Renal pelvis (tissue), 4 donors: ENCODE data around the gene RABGAP1. TPM values are rescaled to one million over a fixed set of nuclear protein-coding genes. Genes with fewer than 3 reads are reported as not detected.

Source experiments
- DNase-seq: peaks from one replicate; pipeline ENCODE4 v3.0.0-alpha.2; 2013
- polyA plus RNA-seq, 3 donors: library from polyadenylated mRNA; unstranded; fragments of 120-200 nt; gene quantifications; one replicate each; pipeline ENCODE4 v1.2.1, GENCODE V29; 2013; ENCODE audit not compliant: insufficient read length in 3 of 3

RABGAP1 gene
- polyA plus RNA-seq, 3 donors = 55.3 to 74.8 (median 67.2) TPM

GRCh38 chr9:123043081-123043939 is 102.5 kb downstream of the RABGAP1 start:
- no peak for DNase-seq

- no peak for DNase-seq
Observed at GRCh38 chr9:123044586-123044985, 103.8 kb downstream of the RABGAP1 start.

GRCh38 chr9:123046406-123047195 is 105.8 kb downstream of the RABGAP1 start:
- DNase-seq = no peak

- DNase-seq = no peak
Observed at GRCh38 chr9:123048748-123049147, 107.9 kb downstream of the RABGAP1 start.

GRCh38 chr9:123049589-123050222 is 108.9 kb downstream of the RABGAP1 start:
- no peak for DNase-seq

- no peak for DNase-seq
Observed at GRCh38 chr9:123053046-123053445, 112.2 kb downstream of the RABGAP1 start.

- DNase-seq = no peak
Observed at GRCh38 chr9:123053711-123054110, 112.9 kb downstream of the RABGAP1 start.

GRCh38 chr9:123058834-123059233 is 118.0 kb downstream of the RABGAP1 start:
- no peak for DNase-seq

- no peak for DNase-seq
Observed at GRCh38 chr9:123059472-123060220, 118.8 kb downstream of the RABGAP1 start.

GRCh38 chr9:123061216-123061615 is 120.4 kb downstream of the RABGAP1 start:
- DNase-seq = no peak

GRCh38 chr9:123062351-123063176 is 121.7 kb downstream of the RABGAP1 start:
- no peak for DNase-seq

- no peak for DNase-seq
Observed at GRCh38 chr9:123063177-123063598, 122.4 kb downstream of the RABGAP1 start.

GRCh38 chr9:123063896-123064295 is 123.1 kb downstream of the RABGAP1 start:
- DNase-seq = no peak

GRCh38 chr9:123064716-123065115 is 123.9 kb downstream of the RABGAP1 start:
- no peak for DNase-seq

GRCh38 chr9:123065196-123065595 is 124.4 kb downstream of the RABGAP1 start:
- no peak for DNase-seq

- DNase-seq = no peak
Observed at GRCh38 chr9:123067136-123067535, 126.3 kb downstream of the RABGAP1 start.

GRCh38 chr9:123069010-123069481 is 128.2 kb downstream of the RABGAP1 start:
- no peak for DNase-seq

GRCh38 chr9:123070198-123070597 is 129.4 kb downstream of the RABGAP1 start:
- no peak for DNase-seq

- DNase-seq = no peak
Observed at GRCh38 chr9:123072407-123072995, 131.7 kb downstream of the RABGAP1 start.

GRCh38 chr9:123073441-123073840 is 132.6 kb downstream of the RABGAP1 start:
- no peak for DNase-seq
